ELF-1 (cell line): ENCODE data around the gene MRPS34.
A peak's percentile ranks its signal among the peaks of the same experiment; 100 is the strongest.

Experiments
- DNase-seq: peaks from one replicate; pipeline ENCODE4 v3.0.0-alpha.2; 2016; ENCODE audit warnings: low read depth, low spot score

Gene MRPS34

GRCh38 chr16:1781758-1782407, 8.9 kb upstream of the MRPS34 start:
- peak; percentile 46 for DNase-seq

- no peak for DNase-seq
Observed at GRCh38 chr16:1781254-1781653, 8.3 kb upstream of the MRPS34 start.

- DNase-seq: no peak
Observed at GRCh38 chr16:1780677-1781072, 7.7 kb upstream of the MRPS34 start.

- DNase-seq: no peak
Observed at GRCh38 chr16:1779741-1780676, 7.1 kb upstream of the MRPS34 start.

- DNase-seq: no peak
Observed at GRCh38 chr16:1779234-1779701, 6.3 kb upstream of the MRPS34 start.

GRCh38 chr16:1778200-1779179, 5.6 kb upstream of the MRPS34 start:
- DNase-seq: no peak

- DNase-seq: no peak
Observed at GRCh38 chr16:1777375-1778199, 4.7 kb upstream of the MRPS34 start.

GRCh38 chr16:1776991-1777374, 4.0 kb upstream of the MRPS34 start:
- no peak for DNase-seq

- DNase-seq: no peak
Observed at GRCh38 chr16:1776672-1776955, 3.7 kb upstream of the MRPS34 start.

- DNase-seq: no peak
Observed at GRCh38 chr16:1775846-1776671, 3.1 kb upstream of the MRPS34 start.

- no peak for DNase-seq
Observed at GRCh38 chr16:1775006-1775845, 2.3 kb upstream of the MRPS34 start.

GRCh38 chr16:1774448-1774780, 1.5 kb upstream of the MRPS34 start:
- DNase-seq: no peak

GRCh38 chr16:1773703-1774447, 941 bp upstream of the MRPS34 start:
- no peak for DNase-seq

- DNase-seq: peak; percentile 38
Observed at GRCh38 chr16:1772362-1772907, 499 bp downstream of the MRPS34 start, which contains the start of gene EME2. Gene EME2, plus strand, starts transcription at chr16:1772810. Its CDS starts 418 bp downstream, at chr16:1773228.

- peak; percentile 42 for DNase-seq
Observed at GRCh38 chr16:1771864-1772361, 1.0 kb downstream of the MRPS34 start.

GRCh38 chr16:1771188-1771863, 1.6 kb downstream of the MRPS34 start, which contains the start of gene NME3:
Gene NME3, minus strand, starts transcription at chr16:1771543. Its CDS starts 9 bp downstream, at chr16:1771534.
- DNase-seq: no peak
